ENCODE data around the gene MROH2A. TPM values are rescaled to one million over a fixed set of nuclear protein-coding genes. Genes with fewer than 3 reads are reported as not detected.

Gene MROH2A
- total and polyA plus RNA-seq, 9 of the 15 experiments (the other 6 are each of a cell fraction or from before 2014, with no cell fraction given) = 0.03 TPM; not detected in 8

DNA sequence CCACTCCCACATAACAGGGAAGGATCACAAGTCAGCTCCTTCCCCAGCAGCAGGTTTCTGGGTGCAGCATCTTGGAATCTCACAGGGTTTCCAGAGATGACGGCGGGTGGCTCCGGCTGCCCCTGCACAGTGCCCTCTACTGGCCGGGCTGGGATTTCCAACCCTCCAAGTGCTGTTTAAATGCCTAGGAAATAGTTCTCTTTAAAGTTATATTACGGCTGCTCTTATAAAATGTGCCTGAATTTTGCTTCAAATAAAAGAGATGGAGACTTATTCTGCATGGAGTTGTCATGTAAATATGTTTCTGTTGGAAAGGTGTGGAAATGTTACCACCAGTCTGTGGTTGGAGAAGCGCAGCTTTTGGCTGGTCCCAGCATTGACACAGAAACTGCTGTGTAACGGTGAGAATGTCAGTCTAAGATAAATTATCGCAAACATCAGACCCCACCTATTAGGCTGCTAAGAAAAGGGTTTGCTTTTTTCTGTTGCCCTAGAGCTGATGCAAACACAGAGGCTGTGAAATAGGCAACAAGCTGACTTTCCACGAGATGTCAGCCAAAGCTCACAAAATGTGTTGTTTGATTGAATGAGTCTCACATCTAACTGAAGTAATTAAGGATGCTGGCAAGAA is 79.5 kb downstream of the MROH2A start (continued):
- TF ChIP-seq, protein P1, sequence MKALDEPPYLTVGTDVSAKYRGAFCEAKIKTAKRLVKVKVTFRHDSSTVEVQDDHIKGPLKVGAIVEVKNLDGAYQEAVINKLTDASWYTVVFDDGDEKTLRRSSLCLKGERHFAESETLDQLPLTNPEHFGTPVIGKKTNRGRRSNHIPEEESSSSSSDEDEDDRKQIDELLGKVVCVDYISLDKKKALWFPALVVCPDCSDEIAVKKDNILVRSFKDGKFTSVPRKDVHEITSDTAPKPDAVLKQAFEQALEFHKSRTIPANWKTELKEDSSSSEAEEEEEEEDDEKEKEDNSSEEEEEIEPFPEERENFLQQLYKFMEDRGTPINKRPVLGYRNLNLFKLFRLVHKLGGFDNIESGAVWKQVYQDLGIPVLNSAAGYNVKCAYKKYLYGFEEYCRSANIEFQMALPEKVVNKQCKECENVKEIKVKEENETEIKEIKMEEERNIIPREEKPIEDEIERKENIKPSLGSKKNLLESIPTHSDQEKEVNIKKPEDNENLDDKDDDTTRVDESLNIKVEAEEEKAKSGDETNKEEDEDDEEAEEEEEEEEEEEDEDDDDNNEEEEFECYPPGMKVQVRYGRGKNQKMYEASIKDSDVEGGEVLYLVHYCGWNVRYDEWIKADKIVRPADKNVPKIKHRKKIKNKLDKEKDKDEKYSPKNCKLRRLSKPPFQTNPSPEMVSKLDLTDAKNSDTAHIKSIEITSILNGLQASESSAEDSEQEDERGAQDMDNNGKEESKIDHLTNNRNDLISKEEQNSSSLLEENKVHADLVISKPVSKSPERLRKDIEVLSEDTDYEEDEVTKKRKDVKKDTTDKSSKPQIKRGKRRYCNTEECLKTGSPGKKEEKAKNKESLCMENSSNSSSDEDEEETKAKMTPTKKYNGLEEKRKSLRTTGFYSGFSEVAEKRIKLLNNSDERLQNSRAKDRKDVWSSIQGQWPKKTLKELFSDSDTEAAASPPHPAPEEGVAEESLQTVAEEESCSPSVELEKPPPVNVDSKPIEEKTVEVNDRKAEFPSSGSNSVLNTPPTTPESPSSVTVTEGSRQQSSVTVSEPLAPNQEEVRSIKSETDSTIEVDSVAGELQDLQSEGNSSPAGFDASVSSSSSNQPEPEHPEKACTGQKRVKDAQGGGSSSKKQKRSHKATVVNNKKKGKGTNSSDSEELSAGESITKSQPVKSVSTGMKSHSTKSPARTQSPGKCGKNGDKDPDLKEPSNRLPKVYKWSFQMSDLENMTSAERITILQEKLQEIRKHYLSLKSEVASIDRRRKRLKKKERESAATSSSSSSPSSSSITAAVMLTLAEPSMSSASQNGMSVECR (CRISPR knock-in tag; IDR thresholded peaks at IDR 0.05) = no peak
- no peak for TF ChIP-seq GTF2A2 (tag; IDR thresholded peaks at IDR 0.05)
- TF ChIP-seq GATA2 (CRISPR knock-in tag; IDR thresholded peaks at IDR 0.05) = no peak
- TF ChIP-seq NEUROD1 (IDR thresholded peaks at IDR 0.05; ENCODE audit: borderline replicate concordance, low read depth, low read length, partially characterized antibody) = no peak
- TF ChIP-seq SMAD1 (IDR thresholded peaks at IDR 0.05; ENCODE audit: low read depth, low read length, partially characterized antibody) = no peak
- TF ChIP-seq, protein P2, sequence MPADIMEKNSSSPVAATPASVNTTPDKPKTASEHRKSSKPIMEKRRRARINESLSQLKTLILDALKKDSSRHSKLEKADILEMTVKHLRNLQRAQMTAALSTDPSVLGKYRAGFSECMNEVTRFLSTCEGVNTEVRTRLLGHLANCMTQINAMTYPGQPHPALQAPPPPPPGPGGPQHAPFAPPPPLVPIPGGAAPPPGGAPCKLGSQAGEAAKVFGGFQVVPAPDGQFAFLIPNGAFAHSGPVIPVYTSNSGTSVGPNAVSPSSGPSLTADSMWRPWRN (IDR thresholded peaks at IDR 0.05; ENCODE audit: low read depth) = no peak; the same call in 1 of the 2 replicates
- TF ChIP-seq PHB2 (IDR thresholded peaks at IDR 0.05; ENCODE audit: low read depth) = no peak
- TF ChIP-seq TAF7 (tag; IDR thresholded peaks at IDR 0.05) = no peak
- TF ChIP-seq FUS (optimal IDR thresholded peaks at IDR 0.05; ENCODE audit: low read depth, low read length) = no peak
- TF ChIP-seq, protein P3, sequence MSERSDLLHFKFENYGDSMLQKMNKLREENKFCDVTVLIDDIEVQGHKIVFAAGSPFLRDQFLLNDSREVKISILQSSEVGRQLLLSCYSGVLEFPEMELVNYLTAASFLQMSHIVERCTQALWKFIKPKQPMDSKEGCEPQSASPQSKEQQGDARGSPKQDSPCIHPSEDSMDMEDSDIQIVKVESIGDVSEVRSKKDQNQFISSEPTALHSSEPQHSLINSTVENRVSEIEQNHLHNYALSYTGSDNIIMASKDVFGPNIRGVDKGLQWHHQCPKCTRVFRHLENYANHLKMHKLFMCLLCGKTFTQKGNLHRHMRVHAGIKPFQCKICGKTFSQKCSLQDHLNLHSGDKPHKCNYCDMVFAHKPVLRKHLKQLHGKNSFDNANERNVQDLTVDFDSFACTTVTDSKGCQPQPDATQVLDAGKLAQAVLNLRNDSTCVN (CRISPR knock-in tag; IDR thresholded peaks at IDR 0.05) = no peak
- no peak for TF ChIP-seq ZNF354B (CRISPR knock-in tag; IDR thresholded peaks at IDR 0.05)
- TF ChIP-seq TEAD1 (CRISPR knock-in tag; IDR thresholded peaks at IDR 0.05) = no peak
- no peak; a peak in 2 of 4 replicates for TF ChIP-seq KDM1A (IDR thresholded peaks at IDR 0.05)
- TF ChIP-seq ZNF408 (CRISPR knock-in tag; IDR thresholded peaks at IDR 0.05; ENCODE audit: low read depth) = no peak
- peak; percentile 24 for TF ChIP-seq TBP (optimal IDR thresholded peaks at IDR 0.05; ENCODE audit: low read depth, low read length)
- TF ChIP-seq MIER1 (IDR thresholded peaks at IDR 0.05; ENCODE audit: low read depth) = no peak
- TF ChIP-seq MCM3 (IDR thresholded peaks at IDR 0.05) = no peak
- TF ChIP-seq KAT2B (IDR thresholded peaks at IDR 0.05; ENCODE audit: low read depth, low read length) = no peak
- TF ChIP-seq CBFA2T2 (conservative IDR thresholded peaks at IDR 0.05) = peak; percentile 26; the same call in 1 of the 2 replicates
- no peak for TF ChIP-seq ZNF644 (tag; IDR thresholded peaks at IDR 0.05; ENCODE audit: low read depth)
- TF ChIP-seq ZNF507 (tag; conservative IDR thresholded peaks at IDR 0.05) = no peak
- TF ChIP-seq ZFX (CRISPR knock-in tag; IDR thresholded peaks at IDR 0.05) = no peak
